ENCODE data around the gene STAG2.

The STAG2 gene

GRCh38 chrX:123973921-123974320 lies 12.4 kb downstream of the STAG2 start:
- no peak overlapping the region for H2BK12ac ChIP-seq (ENCODE audit: low read length in 2 of 2)
- H3K4ac ChIP-seq (ENCODE audit: low read depth in 1 of 2, low read length in 2 of 2): no peak overlapping the region
- H3K14ac ChIP-seq (ENCODE audit: low read length in 2 of 2): no peak overlapping the region
- H3K36me3 ChIP-seq (ENCODE audit: control insufficient read depth in 1 of 2, insufficient read depth in 2 of 2, low read depth in 1 of 2, low read length in 2 of 2): no peaks in the 10 kb centered on the region
- no peak overlapping the region for H2AK5ac ChIP-seq (ENCODE audit: low read length, severe bottlenecking)
- DNase-seq: no peak
- H3K23ac ChIP-seq (ENCODE audit: low read length in 2 of 2): no peak overlapping the region
- no peak overlapping the region for H3K4me3 ChIP-seq (ENCODE audit: insufficient read depth in 1 of 2, low read depth in 1 of 2, low read length in 2 of 2)
- H3K9ac ChIP-seq (ENCODE audit: low read length): no peak overlapping the region
- H2AFZ ChIP-seq (ENCODE audit: low read depth, low read length): no peak overlapping the region
- no peak overlapping the region for H2BK15ac ChIP-seq (ENCODE audit: low read depth, poor library complexity, severe bottlenecking)
- WGBS: 91% methylated on average over 1 of the region's 3 CpGs
- no peaks in the 10 kb centered on the region for H3K27me3 ChIP-seq (ENCODE audit: control insufficient read depth in 1 of 2, insufficient read depth in 1 of 2, low read length in 2 of 2)
- no peak overlapping the region for H4K91ac ChIP-seq (ENCODE audit: low read length)
- H3K4me1 ChIP-seq (ENCODE audit: control insufficient read depth, insufficient read depth, low read depth, low read length): no peaks in the 10 kb centered on the region
- no peaks in the 10 kb centered on the region for H3K9me3 ChIP-seq (ENCODE audit: control insufficient read depth, low read length)
- H2BK120ac ChIP-seq (ENCODE audit: low read depth, low read length): no peak overlapping the region
- no peaks in the 10 kb centered on the region for H3K79me1 ChIP-seq (replicated peaks; ENCODE audit: low read length, poor library complexity, severe bottlenecking)
- H3K18ac ChIP-seq (ENCODE audit: low read depth in 1 of 2, low read length in 2 of 2): no peak overlapping the region
- no peak overlapping the region for H4K8ac ChIP-seq (ENCODE audit: low read length)
- no peak overlapping the region for H2BK5ac ChIP-seq (ENCODE audit: low read depth, low read length, poor library complexity, severe bottlenecking)
- no peak overlapping the region for H3K4me2 ChIP-seq (ENCODE audit: low read length, poor library complexity, severe bottlenecking)
- H3K27ac ChIP-seq (ENCODE audit: low read length, poor library complexity, severe bottlenecking): no peak overlapping the region

DNA sequence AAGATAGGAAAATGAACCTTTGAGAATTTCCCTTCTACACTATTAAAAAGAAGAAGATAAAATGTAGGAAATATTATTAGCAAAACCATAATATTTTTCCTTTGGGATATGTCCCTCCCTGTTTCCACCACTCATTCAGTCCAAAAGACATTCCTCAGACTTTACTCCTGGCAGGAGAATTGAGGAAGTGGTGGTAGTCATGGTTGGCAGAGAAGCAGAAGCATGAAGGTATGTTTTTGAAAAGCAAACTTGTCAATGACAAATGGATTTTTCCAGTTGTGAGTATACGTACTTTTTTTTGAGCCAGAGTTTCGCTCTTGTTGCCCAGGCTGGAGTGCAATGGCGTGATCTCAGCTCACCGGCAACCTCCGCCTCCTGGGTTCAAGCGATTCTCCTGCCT lies 13.7 kb downstream of the STAG2 start:
- no peak overlapping the region for H2AK5ac ChIP-seq (ENCODE audit: low read length, severe bottlenecking)
- H3K4me1 ChIP-seq (ENCODE audit: control insufficient read depth, insufficient read depth, low read depth, low read length): no peaks in the 10 kb centered on the region
- no peak overlapping the region for H3K27ac ChIP-seq (ENCODE audit: low read length, poor library complexity, severe bottlenecking)
- no peak overlapping the region for H2BK5ac ChIP-seq (ENCODE audit: low read depth, low read length, poor library complexity, severe bottlenecking)
- no peak for DNase-seq
- no peak overlapping the region for H3K23ac ChIP-seq (ENCODE audit: low read length in 2 of 2)
- H2BK12ac ChIP-seq (ENCODE audit: low read length in 2 of 2): no peak overlapping the region
- no peak overlapping the region for H3K18ac ChIP-seq (ENCODE audit: low read depth in 1 of 2, low read length in 2 of 2)
- H2AFZ ChIP-seq (ENCODE audit: low read depth, low read length): no peak overlapping the region
- no peak overlapping the region for H2BK120ac ChIP-seq (ENCODE audit: low read depth, low read length)
- H3K9me3 ChIP-seq (ENCODE audit: control insufficient read depth, low read length): no peaks in the 10 kb centered on the region
- no peak overlapping the region for H3K4me3 ChIP-seq (ENCODE audit: insufficient read depth in 1 of 2, low read depth in 1 of 2, low read length in 2 of 2)
- no peak overlapping the region for H3K9ac ChIP-seq (ENCODE audit: low read length)
- H3K79me1 ChIP-seq (replicated peaks; ENCODE audit: low read length, poor library complexity, severe bottlenecking): no peaks in the 10 kb centered on the region
- H3K4ac ChIP-seq (ENCODE audit: low read depth in 1 of 2, low read length in 2 of 2): no peak overlapping the region
- H2BK15ac ChIP-seq (ENCODE audit: low read depth, poor library complexity, severe bottlenecking): no peak overlapping the region
- H3K4me2 ChIP-seq (ENCODE audit: low read length, poor library complexity, severe bottlenecking): no peak overlapping the region
- no peak overlapping the region for H4K91ac ChIP-seq (ENCODE audit: low read length)
- H3K27me3 ChIP-seq (ENCODE audit: control insufficient read depth in 1 of 2, insufficient read depth in 1 of 2, low read length in 2 of 2): no peaks in the 10 kb centered on the region
- H3K14ac ChIP-seq (ENCODE audit: low read length in 2 of 2): no peak overlapping the region
- WGBS: 94% methylated on average over 5 of the region's 6 CpGs
- no peak overlapping the region for H4K8ac ChIP-seq (ENCODE audit: low read length)
- no peaks in the 10 kb centered on the region for H3K36me3 ChIP-seq (ENCODE audit: control insufficient read depth in 1 of 2, insufficient read depth in 2 of 2, low read depth in 1 of 2, low read length in 2 of 2)

- Histone ChIP-seq H3K9me3 (ENCODE audit: control insufficient read depth, low read length) (no peaks in the 10 kb centered on the region), H2BK5ac (ENCODE audit: low read depth, low read length, poor library complexity, severe bottlenecking) (no peak overlapping the region), H3K36me3 (ENCODE audit: control insufficient read depth in 1 of 2, insufficient read depth in 2 of 2, low read depth in 1 of 2, low read length in 2 of 2) (no peaks in the 10 kb centered on the region), H2BK120ac (ENCODE audit: low read depth, low read length) (no peak overlapping the region), H4K8ac (ENCODE audit: low read length) (no peak overlapping the region), H3K14ac (ENCODE audit: low read length in 2 of 2) (no peak overlapping the region), H3K79me1 (replicated peaks; ENCODE audit: low read length, poor library complexity, severe bottlenecking) (no peaks in the 10 kb centered on the region), H2BK12ac (ENCODE audit: low read length in 2 of 2) (no peak overlapping the region), H3K4ac (ENCODE audit: low read depth in 1 of 2, low read length in 2 of 2) (no peak overlapping the region), H3K27ac (ENCODE audit: low read length, poor library complexity, severe bottlenecking) (no peak overlapping the region), H4K91ac (ENCODE audit: low read length) (no peak overlapping the region), H3K4me1 (ENCODE audit: control insufficient read depth, insufficient read depth, low read depth, low read length) (no peaks in the 10 kb centered on the region), H2AFZ (ENCODE audit: low read depth, low read length) (no peak overlapping the region), H3K18ac (ENCODE audit: low read depth in 1 of 2, low read length in 2 of 2) (no peak overlapping the region), H3K9ac (ENCODE audit: low read length) (no peak overlapping the region), H3K27me3 (ENCODE audit: control insufficient read depth in 1 of 2, insufficient read depth in 1 of 2, low read length in 2 of 2) (no peaks in the 10 kb centered on the region), H3K4me3 (ENCODE audit: insufficient read depth in 1 of 2, low read depth in 1 of 2, low read length in 2 of 2) (no peak overlapping the region), H3K23ac (ENCODE audit: low read length in 2 of 2) (no peak overlapping the region), H2BK15ac (ENCODE audit: low read depth, poor library complexity, severe bottlenecking) (no peak overlapping the region), H2AK5ac (ENCODE audit: low read length, severe bottlenecking) (no peak overlapping the region), H3K4me2 (ENCODE audit: low read length, poor library complexity, severe bottlenecking) (no peak overlapping the region)
- peak; percentile 54 for DNase-seq
- no CpG with 5 or more reads among the region's 1 CpG for WGBS
Observed at GRCh38 chrX:123976706-123977316, 15.3 kb downstream of the STAG2 start.

DNA sequence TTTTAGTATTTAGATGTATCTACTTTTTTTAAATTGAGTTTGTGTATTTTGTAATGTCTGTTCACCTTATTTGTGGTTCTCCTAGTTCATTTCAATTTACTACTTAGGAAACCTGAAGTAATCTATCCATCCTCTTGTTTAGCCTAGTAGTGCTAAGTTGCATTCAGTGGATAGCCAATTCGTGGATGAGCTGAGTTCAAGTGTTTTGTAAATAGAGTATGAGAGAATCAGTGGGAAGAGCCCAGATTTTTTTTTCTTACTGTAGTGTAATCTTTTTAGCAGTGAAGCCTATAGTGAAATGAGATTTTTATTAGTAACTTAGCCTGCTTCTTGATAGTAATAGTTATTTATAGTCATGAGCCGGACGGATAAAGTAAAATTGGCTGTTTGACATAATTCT lies 21.7 kb downstream of the STAG2 start:
- WGBS: 86% methylated on average over 1 of the region's 3 CpGs
- H3K27me3 ChIP-seq (ENCODE audit: control insufficient read depth in 1 of 2, insufficient read depth in 1 of 2, low read length in 2 of 2): no peaks in the 10 kb centered on the region
- no peak overlapping the region for H3K4me2 ChIP-seq (ENCODE audit: low read length, poor library complexity, severe bottlenecking)
- H2AK5ac ChIP-seq (ENCODE audit: low read length, severe bottlenecking): no peak overlapping the region
- H3K79me1 ChIP-seq (replicated peaks; ENCODE audit: low read length, poor library complexity, severe bottlenecking): no peaks in the 10 kb centered on the region
- no peaks in the 10 kb centered on the region for H3K36me3 ChIP-seq (ENCODE audit: control insufficient read depth in 1 of 2, insufficient read depth in 2 of 2, low read depth in 1 of 2, low read length in 2 of 2)
- no peak for DNase-seq
- H2BK12ac ChIP-seq (ENCODE audit: low read length in 2 of 2): no peak overlapping the region
- no peak overlapping the region for H2AFZ ChIP-seq (ENCODE audit: low read depth, low read length)
- no peak overlapping the region for H3K14ac ChIP-seq (ENCODE audit: low read length in 2 of 2)
- no peaks in the 10 kb centered on the region for H3K9me3 ChIP-seq (ENCODE audit: control insufficient read depth, low read length)
- H2BK5ac ChIP-seq (ENCODE audit: low read depth, low read length, poor library complexity, severe bottlenecking): no peak overlapping the region
- no peak overlapping the region for H2BK120ac ChIP-seq (ENCODE audit: low read depth, low read length)
- no peaks in the 10 kb centered on the region for H3K4me1 ChIP-seq (ENCODE audit: control insufficient read depth, insufficient read depth, low read depth, low read length)
- H3K27ac ChIP-seq (ENCODE audit: low read length, poor library complexity, severe bottlenecking): no peak overlapping the region
- no peak overlapping the region for H3K9ac ChIP-seq (ENCODE audit: low read length)
- no peak overlapping the region for H3K4me3 ChIP-seq (ENCODE audit: insufficient read depth in 1 of 2, low read depth in 1 of 2, low read length in 2 of 2)
- no peak overlapping the region for H3K18ac ChIP-seq (ENCODE audit: low read depth in 1 of 2, low read length in 2 of 2)
- H4K91ac ChIP-seq (ENCODE audit: low read length): no peak overlapping the region
- H4K8ac ChIP-seq (ENCODE audit: low read length): no peak overlapping the region
- H3K23ac ChIP-seq (ENCODE audit: low read length in 2 of 2): no peak overlapping the region
- no peak overlapping the region for H2BK15ac ChIP-seq (ENCODE audit: low read depth, poor library complexity, severe bottlenecking)
- H3K4ac ChIP-seq (ENCODE audit: low read depth in 1 of 2, low read length in 2 of 2): no peak overlapping the region

Data from mesenchymal stem cell (in vitro differentiated cells and primary cell).